Brain microvascular endothelial cell (primary cell): ENCODE results near the gene HDAC8.

ENCODE experiments used
- DNase-seq: peaks from one replicate; pipeline ENCODE4 v3.0.0-alpha.2; 2020
- H3K27ac ChIP-seq: fragments of 250-450 bp; sonication (Bioruptor Pico); 2 replicates; pipeline ENCODE4 v1.5.1; 2020; ENCODE audit warnings: mild to moderate bottlenecking, moderate library complexity
- H3K27me3 ChIP-seq: fragments of 250-450 bp; sonication (Bioruptor Pico); replicated peaks from 2 replicates; pipeline ENCODE4 v1.5.1; 2020; ENCODE audit warnings: mild to moderate bottlenecking
- H3K36me3 ChIP-seq: fragments of 250-450 bp; sonication (Bioruptor Pico); replicated peaks from 2 replicates; pipeline ENCODE4 v1.5.1; 2020; ENCODE audit warnings: mild to moderate bottlenecking
- H3K4me3 ChIP-seq: 2 replicates; pipeline ENCODE4 v1.5.1; 2011; ENCODE audit warnings: low read depth, mild to moderate bottlenecking, control low read depth, low read length, moderate library complexity
- CTCF ChIP-seq: IDR thresholded peaks from 2 replicates; pipeline ENCODE4 v1.5.1; 2011; ENCODE audit warnings: low read depth, mild to moderate bottlenecking, moderate library complexity, low read length, control low read depth, inconsistent platforms; ENCODE audit errors: missing control alignments
- in situ Hi-C: cut with HindIII; loops from 2 replicates; pipeline ENCODE4 v1.10.0; 2017; ENCODE audit warnings: low sequenced_read_pairs, low pct_ligation_motif_present

The HDAC8 gene

GRCh38 chrX:72280321-72280845, 292.3 kb downstream of the HDAC8 start:
- DNase-seq = no peak
- in situ Hi-C loops = no loop called here
- Histone ChIP-seq H3K36me3 (peaks cover 6% of the 10 kb centered on the region), H3K27me3 (no peaks in the 10 kb centered on the region), H3K27ac (no peak overlapping the region), H3K4me3 (no peak overlapping the region)
- TF ChIP-seq CTCF = no peak
